HepG2 (cell line): Measurements from ENCODE around the gene HIF1AN. TPM values are rescaled to one million over a fixed set of nuclear protein-coding genes. Genes with fewer than 3 reads are reported as not detected.
A peak's percentile ranks its signal among the peaks of the same experiment; 100 is the strongest.

Experiments used
- ESRRA ChIP-seq: sonication (generic); formaldehyde crosslinking; IDR thresholded peaks from 2 replicates; pipeline ENCODE4 v1.5.1; 2020; ENCODE audit warnings: mild to moderate bottlenecking, low read depth, missing genetic modification reagents
- GATAD2A ChIP-seq: IDR thresholded peaks from 2 replicates; pipeline ENCODE4 v1.6.1; 2016
- GFI1 ChIP-seq: sonication (generic); formaldehyde crosslinking; IDR thresholded peaks from 2 replicates; pipeline ENCODE4 v1.5.0; 2020; ENCODE audit warnings: missing genetic modification reagents, mild to moderate bottlenecking, borderline replicate concordance
- HOMEZ ChIP-seq: IDR thresholded peaks from 2 replicates; pipeline ENCODE4 v1.6.1; 2016; ENCODE audit warnings: low read depth
- HOXA3 ChIP-seq: sonication (generic); formaldehyde crosslinking; IDR thresholded peaks from 2 replicates; pipeline ENCODE4 v1.5.0; 2020; ENCODE audit warnings: missing genetic modification reagents
- LCORL ChIP-seq, 2 experiments: fragments of 450-650 bp in 1 of 2; sonication (generic) in 1 of 2; formaldehyde crosslinking in 1 of 2; IDR thresholded peaks; 2 replicates each; pipeline versions ENCODE4 v1.5.0 to v1.6.1; 2017 to 2020; ENCODE audit warnings: antibody characterized with exemption in 1 of 2, missing genetic modification reagents in 1 of 2
- MEIS1 ChIP-seq: sonication (generic); formaldehyde crosslinking; IDR thresholded peaks from 2 replicates; pipeline ENCODE4 v1.9.0; 2021; ENCODE audit warnings: mild to moderate bottlenecking, missing genetic modification reagents, moderate library complexity, borderline replicate concordance
- MZF1 ChIP-seq: sonication (generic); formaldehyde crosslinking; IDR thresholded peaks from 2 replicates; pipeline ENCODE4 v1.8.1; 2023; ENCODE audit warnings: mild to moderate bottlenecking, missing genetic modification reagents, borderline replicate concordance
- NFIB ChIP-seq: sonication (generic); formaldehyde crosslinking; IDR thresholded peaks from 2 replicates; pipeline ENCODE4 v1.9.0; 2021; ENCODE audit warnings: missing genetic modification reagents, mild to moderate bottlenecking, borderline replicate concordance
- PREB ChIP-seq: sonication (generic); formaldehyde crosslinking; IDR thresholded peaks from 2 replicates; pipeline ENCODE4 v1.4.0; 2020; ENCODE audit warnings: missing genetic modification reagents
- ZBTB33 ChIP-seq: sonication (generic); formaldehyde crosslinking; IDR thresholded peaks from 2 replicates; pipeline ENCODE4 v1.4.0; 2020; ENCODE audit warnings: missing genetic modification reagents
- ZBTB39 ChIP-seq: sonication (generic); formaldehyde crosslinking; IDR thresholded peaks from 2 replicates; pipeline ENCODE4 v1.5.0; 2020; ENCODE audit warnings: missing genetic modification reagents
- ZBTB7A ChIP-seq: sonication (generic); formaldehyde crosslinking; IDR thresholded peaks from 2 replicates; pipeline ENCODE4 v1.8.0; 2022; ENCODE audit warnings: mild to moderate bottlenecking, missing genetic modification reagents
- ZFX ChIP-seq: sonication (generic); formaldehyde crosslinking; IDR thresholded peaks from 2 replicates; pipeline ENCODE4 v1.4.0; 2020; ENCODE audit warnings: mild to moderate bottlenecking, low read depth, missing genetic modification reagents, moderate library complexity
- ZNF333 ChIP-seq: sonication (generic); formaldehyde crosslinking; IDR thresholded peaks from 2 replicates; pipeline ENCODE4 v1.4.0; 2020; ENCODE audit warnings: mild to moderate bottlenecking, missing genetic modification reagents, borderline replicate concordance
- ZNF337 ChIP-seq: sonication (generic); formaldehyde crosslinking; IDR thresholded peaks from 2 replicates; pipeline ENCODE4 v1.5.1; 2020; ENCODE audit warnings: missing genetic modification reagents, low read depth, mild to moderate bottlenecking, borderline replicate concordance
- ZNF691 ChIP-seq: sonication (generic); formaldehyde crosslinking; IDR thresholded peaks from 2 replicates; pipeline ENCODE4 v1.4.0; 2020; ENCODE audit warnings: missing genetic modification reagents, low read depth, mild to moderate bottlenecking, borderline replicate concordance
- ZNF7 ChIP-seq: IDR thresholded peaks from 2 replicates; pipeline ENCODE4 v1.6.1; 2016; ENCODE audit warnings: missing biosample characterization, missing genetic modification reagents
- ZNF83 ChIP-seq: sonication (generic); formaldehyde crosslinking; IDR thresholded peaks from 2 replicates; pipeline ENCODE4 v1.4.0; 2020; ENCODE audit warnings: missing genetic modification reagents, mild to moderate bottlenecking, borderline replicate concordance
- ZSCAN12 ChIP-seq: sonication (generic); formaldehyde crosslinking; IDR thresholded peaks from 2 replicates; pipeline ENCODE4 v1.9.0; 2021; ENCODE audit warnings: mild to moderate bottlenecking, missing genetic modification reagents
- ZSCAN20 ChIP-seq: sonication (generic); formaldehyde crosslinking; IDR thresholded peaks from 2 replicates; pipeline ENCODE4 v1.4.0; 2020; ENCODE audit warnings: missing genetic modification reagents, mild to moderate bottlenecking, borderline replicate concordance
- polyA plus RNA-seq, 8 experiments: library from polyadenylated mRNA; depleted of rRNA in 3 of 8; stranded (reverse) in 7 of 8; unstranded in 1 of 8; fragments of >200 nt; fragmentation: Illumina TruSeq in 4 of 8; extraction: Trizol in 4 of 8; gene quantifications; 2 replicates each; pipeline versions ENCODE4 v1.2.1 to v1.2.3, GENCODE V29; 2011 to 2016; ENCODE audit warnings: low read depth in 4 of 8, missing spikeins in 1 of 8, mixed read lengths in 1 of 8; ENCODE audit not compliant: insufficient read depth in 1 of 8
- total RNA-seq, 5 experiments: library from RNA; depleted of rRNA; stranded (reverse); fragments of >200 nt; fragmentation: Illumina TruSeq; extraction: Trizol; gene quantifications; 2 replicates each; pipeline ENCODE4 v1.2.3, GENCODE V29; 2016; ENCODE audit warnings: low read depth in 1 of 5

HIF1AN gene
- total and polyA plus RNA-seq, 2 of the 13 experiments (the other 11 are each of a cell fraction or from before 2014, with no cell fraction given), result 8.6 to 10.7 TPM

- TF ChIP-seq HOMEZ (no peak), ZNF7 (no peak), MEIS1 (CRISPR knock-in tag) (peak; percentile 51; the same call in 1 of the 2 replicates), NFIB (CRISPR knock-in tag) (no peak), ZBTB33 (CRISPR knock-in tag) (peak; percentile 35; the same call in 1 of the 2 replicates), GFI1 (no peak; the same call in 1 of the 2 replicates), ESRRA (CRISPR knock-in tag) (0 out of 2 replicates have a peak, but pooled peaks have one; percentile 44), GATAD2A (0 out of 2 replicates have a peak, but pooled peaks have one; percentile 13), ZBTB7A (CRISPR knock-in tag) (0 out of 2 replicates have a peak, but pooled peaks have one; percentile 31), ZNF337 (no peak), LCORL (IDR thresholded peaks at IDR 0.05) (no peak), LCORL (CRISPR knock-in tag; IDR thresholded peaks at IDR 0.05) (no peak), ZNF333 (peak; percentile 75; the same call in 1 of the 2 replicates), HOXA3 (CRISPR knock-in tag) (peak; percentile 52; the same call in 1 of the 2 replicates), ZNF691 (CRISPR knock-in tag) (peak; percentile 55; the same call in 1 of the 2 replicates), ZSCAN20 (CRISPR knock-in tag) (peak; percentile 63; the same call in 1 of the 2 replicates), ZSCAN12 (CRISPR knock-in tag) (no peak), PREB (CRISPR knock-in tag) (no peak), ZFX (peak; percentile 87), ZBTB39 (no peak), ZNF83 (peak; percentile 17; the same call in 1 of the 2 replicates), MZF1 (no peak)
Observed at GRCh38 chr10:100519311-100520051, 16.3 kb upstream of the HIF1AN start, which contains the start of gene SEC31B (continued).
